Measurements from ENCODE around the gene ADD1.
"Not testable (repeated sequence)": the region's sequence is repeated elsewhere in the genome, so short reads cannot be mapped to it uniquely, and the experiment has no call there.

ADD1 gene

GRCh38 chr4:2948895-2949781 is 105.5 kb downstream of the ADD1 start:
- peak; percentile 20 for DNase-seq

DNA sequence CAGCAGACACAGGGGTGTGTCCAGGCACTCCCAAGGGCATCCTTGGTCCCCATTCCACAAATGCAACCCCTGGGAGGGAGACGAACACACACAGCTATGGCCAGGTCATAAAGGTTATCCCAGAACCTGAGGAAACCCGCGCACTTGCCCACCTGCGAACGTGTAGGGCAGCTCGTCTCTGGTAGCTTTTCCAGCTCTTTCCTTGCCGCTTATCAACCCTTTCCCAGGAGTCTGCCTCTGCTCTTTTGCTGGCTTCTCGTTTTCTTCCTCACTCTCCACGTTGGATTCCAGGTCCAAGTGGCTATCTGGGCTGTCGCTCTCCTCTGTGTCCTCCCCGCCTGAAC is 106.1 kb downstream of the ADD1 start:
- no peak for DNase-seq

- DNase-seq, result no peak
Measured at GRCh38 chr4:2950221-2950989, 106.8 kb downstream of the ADD1 start.

DNA sequence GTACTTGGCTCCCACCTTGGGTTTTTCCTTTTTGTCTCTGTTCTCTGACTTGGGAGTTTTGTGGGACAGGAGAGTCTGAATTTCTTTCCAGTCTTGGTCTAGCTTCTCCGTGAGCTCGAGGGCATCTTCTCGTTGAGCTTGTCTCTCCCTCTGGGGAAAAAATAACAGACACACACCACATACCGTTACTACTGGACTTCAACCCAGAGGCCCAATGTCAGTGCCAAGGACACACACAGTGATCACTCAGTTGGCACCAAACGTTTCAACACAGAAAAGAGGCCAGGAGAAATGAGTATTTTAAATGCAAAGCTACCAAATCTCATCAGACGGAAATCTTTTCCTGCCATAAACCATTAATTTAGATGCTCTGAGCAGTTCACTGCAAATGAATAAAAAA is 109.9 kb downstream of the ADD1 start:
- no peak for DNase-seq

- DNase-seq, result no peak
Measured at GRCh38 chr4:2954358-2955185, 110.9 kb downstream of the ADD1 start.

GRCh38 chr4:2955186-2956044 is 111.8 kb downstream of the ADD1 start:
- not testable (repeated sequence) for DNase-seq

GRCh38 chr4:2958446-2958845 is 114.8 kb downstream of the ADD1 start:
- no peak for DNase-seq

DNA sequence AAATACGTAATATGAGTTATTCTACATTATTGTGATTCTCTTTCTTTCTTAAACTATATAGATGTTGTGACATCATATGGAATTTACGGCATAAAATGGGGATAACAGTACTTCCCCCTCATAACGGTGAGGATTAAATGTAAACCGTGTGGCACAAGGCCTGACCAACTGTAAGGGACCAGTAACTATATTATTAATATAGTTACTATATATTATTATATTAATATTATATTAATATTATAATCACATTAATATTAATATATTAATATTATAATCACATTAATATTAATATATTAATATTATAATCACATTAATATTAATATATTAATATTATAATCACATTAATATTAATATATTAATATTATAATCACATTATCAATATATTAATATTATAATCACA is 116.8 kb downstream of the ADD1 start:
- DNase-seq, result not testable (repeated sequence)

- DNase-seq, result no peak
Measured at GRCh38 chr4:2961421-2961810, 117.8 kb downstream of the ADD1 start.

- no peak for DNase-seq
Measured at GRCh38 chr4:2961811-2962441, 118.3 kb downstream of the ADD1 start.

DNA sequence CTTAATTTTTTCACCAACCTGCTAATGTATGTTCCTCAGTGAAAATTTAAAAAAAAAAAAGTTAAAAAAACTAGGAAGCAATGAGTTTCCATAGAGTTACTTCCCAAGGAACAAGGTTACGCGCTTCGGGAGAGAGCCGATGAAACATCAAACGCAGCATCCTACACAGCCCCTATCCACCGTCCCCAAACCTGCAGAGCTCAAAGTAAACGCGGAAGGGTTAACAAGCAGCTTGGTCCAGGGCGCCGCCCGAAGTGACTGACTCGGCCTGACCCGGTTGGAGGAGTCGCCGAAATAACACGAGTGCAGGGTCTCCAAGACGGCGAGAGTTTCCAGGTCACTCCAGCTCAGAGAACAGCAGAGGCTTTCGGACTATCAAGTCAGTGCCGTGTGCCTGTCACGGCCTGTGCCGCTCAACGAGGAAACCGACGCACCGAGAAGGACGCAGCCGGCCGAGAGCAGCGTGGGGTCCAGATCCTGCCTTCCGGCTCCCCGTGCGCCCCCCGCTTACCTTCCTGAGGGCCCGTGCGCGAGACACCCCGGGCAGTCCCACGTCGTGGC is 119.0 kb downstream of the ADD1 start:
- peak; percentile 68 for DNase-seq

GRCh38 chr4:2963175-2963965 is 119.7 kb downstream of the ADD1 start, which contains the start of the genes GRK4 and NOP14:
TSS of gene GRK4 (plus strand) at chr4:2963571. CDS start at chr4:2964071, 500 bp downstream.
TSS of gene NOP14 (minus strand) at chr4:2963406. CDS start at chr4:2963319, 87 bp downstream.
- DNase-seq, result peak; percentile 99

GRCh38 chr4:2963966-2964471 is 120.4 kb downstream of the ADD1 start:
- DNase-seq, result no peak

DNA sequence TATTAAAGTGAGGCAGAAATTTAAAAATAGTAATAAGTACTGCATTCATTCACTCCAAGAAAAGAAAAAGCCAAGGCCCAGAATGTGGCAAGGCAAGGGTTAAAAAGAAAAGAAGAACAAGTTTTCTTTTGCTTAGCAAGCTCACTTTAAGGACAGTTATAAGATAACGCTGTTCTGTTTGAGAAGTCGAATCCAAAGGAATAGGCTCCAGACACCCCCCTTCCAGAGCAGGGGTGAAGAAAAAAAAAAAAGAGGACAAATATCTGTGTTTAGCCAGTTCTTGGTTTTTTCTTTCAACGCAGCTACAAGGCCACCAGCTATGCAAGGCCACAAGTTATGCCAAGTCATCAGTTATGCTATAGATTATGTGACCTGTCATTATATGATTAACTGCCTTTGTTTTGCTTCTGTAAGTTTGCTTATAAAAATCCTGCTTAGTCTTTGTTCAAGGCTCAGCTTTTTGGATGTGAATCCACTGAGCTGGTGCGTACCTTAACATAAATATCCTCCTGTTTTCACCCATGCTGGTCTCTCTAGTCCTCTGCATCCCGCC is 121.1 kb downstream of the ADD1 start:
- no peak for DNase-seq

DNA sequence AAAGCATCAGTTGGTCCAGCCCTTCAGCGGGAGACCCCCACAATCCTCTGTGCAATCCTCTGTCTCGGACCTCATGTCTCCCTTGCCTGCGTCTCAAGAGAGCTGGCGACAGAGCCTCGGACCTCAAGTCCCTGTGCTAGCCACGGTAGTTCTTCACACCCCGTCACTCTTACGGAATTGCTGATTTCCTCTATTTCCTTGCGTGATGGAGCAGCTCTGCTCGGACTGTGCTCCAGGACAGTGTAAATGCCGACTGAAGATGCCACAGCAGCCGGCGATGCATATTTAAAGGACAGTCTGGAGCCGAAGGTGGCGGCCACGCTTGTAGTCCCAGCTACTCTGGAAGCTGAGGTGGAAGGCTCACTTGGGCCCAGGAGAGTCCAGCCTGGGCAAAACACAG is 121.6 kb downstream of the ADD1 start:
- DNase-seq, result no peak

DNA sequence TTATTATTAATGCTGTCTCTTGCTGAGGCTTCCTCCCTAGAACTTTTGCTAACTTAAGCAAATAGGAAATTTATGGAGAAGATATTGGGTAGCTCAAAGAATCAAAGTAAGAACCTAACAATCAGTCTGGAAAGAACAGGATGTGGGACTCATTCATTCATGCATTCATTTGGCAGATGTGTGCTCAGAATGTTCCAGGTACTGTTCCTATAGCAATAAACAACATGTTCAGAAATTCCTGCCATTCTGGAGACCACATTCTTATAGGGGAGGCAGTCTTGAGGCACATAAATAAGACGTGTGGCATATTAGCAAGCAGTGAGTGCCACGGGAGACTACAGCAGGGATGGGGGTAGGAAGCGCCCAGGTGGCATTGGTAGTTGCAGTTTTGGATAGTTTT is 124.7 kb downstream of the ADD1 start:
- no peak for DNase-seq

DNA sequence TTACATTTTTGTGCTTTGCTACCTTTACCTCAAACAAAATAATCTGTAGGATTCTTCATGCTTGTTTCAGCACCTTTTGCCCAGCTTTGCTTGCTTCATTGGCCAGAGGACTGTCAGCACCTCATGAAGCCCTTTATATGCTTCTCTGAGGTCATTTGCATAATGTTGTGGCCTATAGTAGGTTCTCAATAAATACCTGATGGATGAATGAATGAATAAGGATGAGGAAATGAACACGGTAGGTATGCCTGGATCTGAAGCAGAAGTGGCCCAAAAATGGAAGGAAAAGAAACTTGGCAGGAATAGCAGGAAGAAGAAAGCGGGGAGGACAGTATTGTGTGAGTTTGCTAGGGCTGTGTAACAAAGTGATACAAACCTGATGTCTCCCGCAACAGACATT is 127.6 kb downstream of the ADD1 start:
- DNase-seq, result no peak

DNA sequence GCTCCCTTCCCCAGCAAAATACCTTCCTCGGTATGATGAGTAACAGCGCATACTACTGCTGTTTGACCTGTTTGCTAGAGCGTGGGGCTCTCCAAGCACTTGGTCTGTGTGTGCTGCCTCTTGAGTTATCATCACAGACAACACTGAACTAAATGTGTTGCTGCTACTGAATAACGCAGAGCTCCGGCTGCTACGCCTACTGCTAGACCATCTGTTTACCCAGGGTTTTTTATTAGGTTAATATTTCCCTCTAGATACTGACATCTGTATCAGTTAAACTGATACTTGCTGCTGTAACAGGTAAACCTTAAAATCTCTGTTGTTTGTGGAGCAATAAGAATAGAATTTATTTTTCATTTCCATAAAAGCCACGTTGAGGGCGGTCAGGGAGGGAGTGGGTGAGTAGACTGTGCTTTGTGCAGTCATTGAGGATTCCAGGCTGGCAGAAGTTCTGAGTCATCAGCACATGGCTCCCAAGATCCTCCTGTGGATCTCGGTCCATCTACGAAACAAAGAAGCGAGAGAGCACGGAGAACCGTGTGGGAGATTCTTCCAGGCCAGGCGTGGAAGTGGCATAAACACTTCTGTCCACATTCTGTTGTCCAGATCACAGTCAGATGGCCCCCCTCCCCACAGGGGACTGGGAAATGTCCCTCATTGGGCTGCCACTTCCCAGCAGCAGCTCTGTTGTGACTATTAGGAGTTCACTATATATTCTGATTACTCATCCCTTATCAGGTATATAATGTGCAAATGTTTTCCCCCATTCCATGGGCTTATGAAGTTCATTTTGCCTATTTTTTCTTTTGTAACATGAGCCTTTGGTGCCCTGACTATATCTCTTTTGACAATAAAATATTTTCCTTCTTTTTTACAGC is 133.8 kb downstream of the ADD1 start:
- no peak for DNase-seq
